ENCODE data around the gene GDI1. TPM values are rescaled to one million over a fixed set of nuclear protein-coding genes. Genes with fewer than 3 reads are reported as not detected.

The GDI1 gene
- total and polyA plus RNA-seq, 9 of the 15 experiments (the other 6 are each of a cell fraction or from before 2014, with no cell fraction given) = 0.97 to 82.6 (median 37.5) TPM

DNA sequence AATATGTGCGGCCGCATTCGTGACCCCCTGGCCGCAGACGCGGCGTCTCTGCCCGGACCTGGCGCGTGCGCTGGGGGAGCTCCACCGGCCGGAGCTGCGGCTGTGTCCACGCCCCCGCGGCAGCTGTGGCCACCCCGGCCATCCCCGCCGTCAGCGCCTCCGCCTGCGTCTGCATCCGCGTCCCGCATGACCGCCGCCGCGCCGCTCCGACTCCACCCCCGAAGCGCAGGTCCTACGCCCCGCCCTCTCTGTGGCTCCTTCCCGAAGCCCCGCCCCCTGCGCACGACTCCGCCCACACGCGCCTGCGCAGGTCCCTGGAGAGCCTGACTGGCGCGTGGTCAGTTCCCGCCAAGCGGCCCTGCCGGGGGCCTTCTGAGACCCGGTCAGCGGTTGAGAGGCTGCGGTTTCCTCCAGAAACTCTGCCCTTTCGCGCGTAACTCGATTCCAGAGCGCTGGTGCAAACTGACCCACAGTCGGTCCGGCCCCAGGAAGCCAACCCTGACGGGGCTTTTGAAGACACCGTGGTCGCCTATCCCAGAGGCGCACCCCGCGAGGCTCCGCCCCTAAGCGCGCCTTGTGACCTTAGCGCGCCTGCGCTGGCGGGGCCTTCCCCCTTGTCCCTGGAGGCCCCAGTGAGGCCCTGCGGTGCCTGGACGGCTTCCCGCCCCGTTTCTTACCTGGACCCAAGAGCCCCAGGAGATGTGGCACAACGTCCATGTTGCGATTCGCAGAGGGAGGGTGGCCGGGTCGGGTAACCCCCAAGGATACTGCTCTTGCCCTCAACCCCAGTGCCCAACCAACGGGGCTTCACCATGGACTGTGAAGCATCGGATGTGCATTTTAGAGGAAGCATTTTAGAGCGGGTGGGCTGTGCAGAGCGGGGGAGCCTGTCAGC lies 42.0 kb downstream of the GDI1 start, which contains the start of gene LAGE3:
LAGE3 (minus strand) TSS at position 554 of the 895 bp plus-strand sequence; CDS start at position 188, 366 bp downstream.
- WGBS (ENCODE audit: insufficient coverage, low coverage, missing lambda C conversion rate) = under 1% methylated on average over 45 of the region's 85 CpGs
- Histone ChIP-seq H3K79me2 (ENCODE audit: control insufficient read depth, insufficient read depth, low read length) (peaks cover 20% of the 10 kb centered on the region), H3K9me3 (replicated peaks; ENCODE audit: control insufficient read depth, insufficient read depth, low read depth, low read length) (no peaks in the 10 kb centered on the region), H4K20me1 (replicated peaks; ENCODE audit: control insufficient read depth, insufficient read depth, low read length) (no peaks in the 10 kb centered on the region), H3K9me1 (ENCODE audit: control insufficient read depth, insufficient read depth, low read length) (no peaks in the 10 kb centered on the region), H3K4me3 (peak within 1 kb of the TSS; percentile 60), H2AFZ (ENCODE audit: low read depth, low read length) (peak within 1 kb of the TSS; percentile 98), H3K4me1 (replicated peaks in 1 of 2; ENCODE audit: control insufficient read depth in 2 of 2, insufficient read depth in 2 of 2, low read length in 2 of 2) (peaks cover 36 to 46% of the 10 kb centered on the region in 2 experiments), H3K9ac (ENCODE audit: insufficient read depth in 1 of 2, low read depth in 2 of 2, low read length in 2 of 2) (peak within 1 kb of the TSS; percentile 76 to 90), H3K27me3 (ENCODE audit: control insufficient read depth in 2 of 2, insufficient read depth in 2 of 2, low read length in 2 of 2) (no peaks in the 10 kb centered on the region), H3K27ac (ENCODE audit: extremely low read depth, low read depth, low read length) (peak within 1 kb of the TSS; percentile 94), H3K4me2 (ENCODE audit: insufficient read depth, low read length) (peak within 1 kb of the TSS; percentile 95), H3K36me3 (ENCODE audit: control insufficient read depth, insufficient read depth, low read length) (peaks cover 11% of the 10 kb centered on the region)
- peak; percentile 92 for ATAC-seq
- FAIRE-seq = peak; percentile 84
- BruUV-seq (replicated peaks) = TSS peak; percentile 80
- peak; percentile 87 to 95 (median 92) for DNase-seq (ENCODE audit: extremely low read depth in 1 of 4, low spot score in 3 of 4)
- POLR2A ChIA-PET = interaction anchor here (0.6 to 1.4 kb wide), 9 partner anchors 9 to 78 kb away, joined by 3 to 11 read pairs (median 4); partner anchors contain the start of gene DNASE1L1
- in situ Hi-C loops (cut with MboI) (no loop called here), intact Hi-C loops (cut with micrococcal nuclease) (loop anchor here (5.0 kb wide), 1 partner anchor 52 kb away; the partner anchor contains the start of gene ATP6AP1)
- CTCF ChIA-PET (ENCODE audit: low intra/inter-chr PET ratio) = no interaction called here
- TF ChIP-seq ZNF311 (CRISPR knock-in tag; IDR thresholded peaks at IDR 0.05) = no peak
- TF ChIP-seq, protein P1, sequence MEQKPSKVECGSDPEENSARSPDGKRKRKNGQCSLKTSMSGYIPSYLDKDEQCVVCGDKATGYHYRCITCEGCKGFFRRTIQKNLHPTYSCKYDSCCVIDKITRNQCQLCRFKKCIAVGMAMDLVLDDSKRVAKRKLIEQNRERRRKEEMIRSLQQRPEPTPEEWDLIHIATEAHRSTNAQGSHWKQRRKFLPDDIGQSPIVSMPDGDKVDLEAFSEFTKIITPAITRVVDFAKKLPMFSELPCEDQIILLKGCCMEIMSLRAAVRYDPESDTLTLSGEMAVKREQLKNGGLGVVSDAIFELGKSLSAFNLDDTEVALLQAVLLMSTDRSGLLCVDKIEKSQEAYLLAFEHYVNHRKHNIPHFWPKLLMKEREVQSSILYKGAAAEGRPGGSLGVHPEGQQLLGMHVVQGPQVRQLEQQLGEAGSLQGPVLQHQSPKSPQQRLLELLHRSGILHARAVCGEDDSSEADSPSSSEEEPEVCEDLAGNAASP (IDR thresholded peaks at IDR 0.05) = no peak
- TF ChIP-seq SLC30A9 (CRISPR knock-in tag; IDR thresholded peaks at IDR 0.05) = no peak
- TF ChIP-seq MECOM (CRISPR knock-in tag; IDR thresholded peaks at IDR 0.05) = no peak
- peak; percentile 55 for TF ChIP-seq TAF9B (IDR thresholded peaks at IDR 0.05; ENCODE audit: partially characterized antibody)
- TF ChIP-seq MAFK (IDR thresholded peaks at IDR 0.05; ENCODE audit: low read length) = no peak
- TF ChIP-seq, protein P2, sequence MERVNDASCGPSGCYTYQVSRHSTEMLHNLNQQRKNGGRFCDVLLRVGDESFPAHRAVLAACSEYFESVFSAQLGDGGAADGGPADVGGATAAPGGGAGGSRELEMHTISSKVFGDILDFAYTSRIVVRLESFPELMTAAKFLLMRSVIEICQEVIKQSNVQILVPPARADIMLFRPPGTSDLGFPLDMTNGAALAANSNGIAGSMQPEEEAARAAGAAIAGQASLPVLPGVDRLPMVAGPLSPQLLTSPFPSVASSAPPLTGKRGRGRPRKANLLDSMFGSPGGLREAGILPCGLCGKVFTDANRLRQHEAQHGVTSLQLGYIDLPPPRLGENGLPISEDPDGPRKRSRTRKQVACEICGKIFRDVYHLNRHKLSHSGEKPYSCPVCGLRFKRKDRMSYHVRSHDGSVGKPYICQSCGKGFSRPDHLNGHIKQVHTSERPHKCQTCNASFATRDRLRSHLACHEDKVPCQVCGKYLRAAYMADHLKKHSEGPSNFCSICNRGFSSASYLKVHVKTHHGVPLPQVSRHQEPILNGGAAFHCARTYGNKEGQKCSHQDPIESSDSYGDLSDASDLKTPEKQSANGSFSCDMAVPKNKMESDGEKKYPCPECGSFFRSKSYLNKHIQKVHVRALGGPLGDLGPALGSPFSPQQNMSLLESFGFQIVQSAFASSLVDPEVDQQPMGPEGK (CRISPR knock-in tag; IDR thresholded peaks at IDR 0.05; ENCODE audit: borderline replicate concordance) = no peak
- TF ChIP-seq ZNF445 (CRISPR knock-in tag; IDR thresholded peaks at IDR 0.05; ENCODE audit: low read depth) = no peak
- 0 out of 2 replicates have a peak, but pooled peaks have one; percentile 40 for TF ChIP-seq NR2C2 (CRISPR knock-in tag; IDR thresholded peaks at IDR 0.05)
- peak; percentile 71; the same call in 1 of the 2 replicates for TF ChIP-seq NR2C2 (tag; IDR thresholded peaks at IDR 0.05)
- no peak for TF ChIP-seq KLF16 (IDR thresholded peaks at IDR 0.05)
- no peak for TF ChIP-seq ELF4 (CRISPR knock-in tag; IDR thresholded peaks at IDR 0.05)
- TF ChIP-seq ZNF561 (CRISPR knock-in tag; conservative IDR thresholded peaks at IDR 0.05) = no peak
- TF ChIP-seq RBM17 (IDR thresholded peaks at IDR 0.05; ENCODE audit: borderline replicate concordance, low read depth, low read length) = no peak
- TF ChIP-seq COPS2 (conservative IDR thresholded peaks at IDR 0.05) = no peak
- TF ChIP-seq TGIF2 (CRISPR knock-in tag; IDR thresholded peaks at IDR 0.05) = no peak
- TF ChIP-seq RBM22 (IDR thresholded peaks at IDR 0.05; ENCODE audit: low read depth, low read length, poor library complexity, severe bottlenecking) = peak; percentile 62
- 0 out of 2 replicates have a peak, but pooled peaks have one; percentile 33 for TF ChIP-seq KLF1 (tag; IDR thresholded peaks at IDR 0.05)
- TF ChIP-seq CBFA2T3 (IDR thresholded peaks at IDR 0.05) = peak; percentile 16; the same call in 1 of the 2 replicates
